Activated CD4-positive, alpha-beta T cell treated with anti-CD3 and anti-CD28 coated beads, Interleukin-2, amount 10 ng/mL, durations not matched to agents 24 days and 14 days (primary cell): ENCODE measurements around the gene LGALS12. TPM values are rescaled to one million over a fixed set of nuclear protein-coding genes. Genes with fewer than 3 reads are reported as not detected.

Source experiments
- DNase-seq: peaks from one replicate; pipeline ENCODE4 v3.0.0; 2022
- H3K27ac Mint-ChIP-seq: one replicate; pipeline ENCODE4 v1.8.0; 2022; ENCODE audit warnings: mild to moderate bottlenecking, mixed read lengths
- H3K27me3 Mint-ChIP-seq: one replicate; pipeline ENCODE4 v1.8.0; 2022; ENCODE audit warnings: mixed read lengths
- H3K36me3 Mint-ChIP-seq: one replicate; pipeline ENCODE4 v1.8.0; 2022; ENCODE audit warnings: low read depth, mild to moderate bottlenecking, mixed read lengths
- H3K4me1 Mint-ChIP-seq: one replicate; pipeline ENCODE4 v1.8.0; 2021; ENCODE audit warnings: mixed read lengths
- H3K4me3 Mint-ChIP-seq: one replicate; pipeline ENCODE4 v1.8.0; 2022; ENCODE audit warnings: mild to moderate bottlenecking, moderate library complexity, mixed read lengths
- H3K9me3 Mint-ChIP-seq: one replicate; pipeline ENCODE4 v1.8.0; 2021; ENCODE audit warnings: mixed read lengths
- intact Hi-C: fragments of 100-400 bp; cut with micrococcal nuclease; formaldehyde crosslinking; loops from one replicate; pipeline ENCODE4 v1.15.1; 2023
- total RNA-seq: library from RNA; stranded (reverse); gene quantifications from 2 replicates; pipeline ENCODE4 v1.2.3, GENCODE V29; 2022

LGALS12 gene
- total RNA-seq, 1 donor from 2014 or later, result not detected

DNA sequence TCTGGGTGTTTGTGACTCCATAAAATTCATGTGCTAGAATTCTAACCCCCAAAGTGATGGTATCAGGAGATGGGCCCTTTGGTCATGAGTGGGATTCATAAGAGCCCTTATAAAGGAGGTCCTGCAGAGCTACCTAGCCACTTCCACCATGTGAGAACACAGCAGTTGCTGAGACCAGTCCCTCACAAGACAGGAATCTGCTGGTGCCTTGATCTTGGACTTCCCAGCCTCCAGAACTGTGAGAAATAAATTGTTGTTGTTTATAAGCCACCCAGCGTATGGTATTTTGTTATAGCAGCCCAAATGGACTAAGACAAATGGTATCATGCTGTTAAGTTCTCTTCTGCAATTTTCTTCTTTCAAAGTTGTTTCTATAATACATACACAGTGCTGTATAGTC is 13.4 kb upstream of the LGALS12 start:
- intact Hi-C loops, result no loop called here
- Mint-ChIP-seq H3K27me3 (peaks cover 73% of the 10 kb centered on the region), H3K4me3 (no peak overlapping the region)

DNA sequence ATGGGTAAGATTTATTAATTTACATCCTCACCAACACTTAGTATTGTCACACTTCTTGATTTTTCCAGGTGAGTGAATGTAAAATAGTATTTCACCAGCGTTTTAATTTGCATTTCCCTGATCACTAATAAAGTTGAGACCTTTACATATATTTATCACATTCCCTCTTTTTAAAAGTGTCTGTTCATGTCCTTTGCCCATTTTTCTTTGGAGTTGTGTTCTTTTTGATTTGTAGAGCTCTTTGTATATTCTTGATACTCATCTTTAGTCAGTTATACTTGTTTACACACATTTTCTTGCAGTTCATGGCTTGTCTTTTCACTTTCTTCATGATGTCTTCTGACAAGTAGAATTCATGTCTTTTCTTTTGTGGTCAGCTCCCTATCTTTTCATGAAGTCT is 12.8 kb upstream of the LGALS12 start:
- Mint-ChIP-seq H3K27ac (no peak overlapping the region), H3K4me1 (peaks cover 6% of the 10 kb centered on the region), H3K27me3 (peaks cover 69% of the 10 kb centered on the region), H3K4me3 (no peak overlapping the region), H3K9me3 (peaks cover 7% of the 10 kb centered on the region), H3K36me3 (no peaks in the 10 kb centered on the region)
- intact Hi-C loops, result no loop called here
- no peak for DNase-seq

More for the DNA sequence above, 13.4 kb upstream of the LGALS12 start:
- Mint-ChIP-seq H3K27ac (no peak overlapping the region), H3K4me1 (peaks cover 6% of the 10 kb centered on the region), H3K36me3 (no peaks in the 10 kb centered on the region), H3K9me3 (peaks cover 4% of the 10 kb centered on the region)
- peak; percentile 43 for DNase-seq

DNA sequence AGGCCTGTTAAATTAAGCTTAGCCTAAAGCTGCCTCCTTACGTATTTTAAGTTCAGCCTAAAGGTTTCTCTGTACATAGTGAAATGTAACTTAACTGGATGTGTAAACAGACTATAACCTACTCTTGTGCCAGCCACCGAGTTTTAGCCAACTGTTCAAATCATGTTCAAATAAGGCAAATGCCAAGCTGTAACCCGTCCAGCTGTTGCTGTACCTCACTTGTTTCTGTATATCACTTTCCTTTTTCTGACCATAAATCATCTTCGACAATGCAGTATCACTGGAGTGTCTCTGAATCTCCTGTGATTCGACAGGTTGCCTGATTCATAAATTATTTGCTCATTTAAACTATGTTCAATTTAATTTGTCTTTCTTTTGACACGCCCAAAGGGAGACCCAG is 10.9 kb upstream of the LGALS12 start:
- H3K27ac Mint-ChIP-seq, result no peak overlapping the region
- H3K4me3 Mint-ChIP-seq, result no peak overlapping the region
- peaks cover 18% of the 10 kb centered on the region for H3K9me3 Mint-ChIP-seq
- H3K27me3 Mint-ChIP-seq, result peaks cover 57% of the 10 kb centered on the region
- DNase-seq, result no peak
- peaks cover 6% of the 10 kb centered on the region for H3K4me1 Mint-ChIP-seq
- no peaks in the 10 kb centered on the region for H3K36me3 Mint-ChIP-seq
- intact Hi-C loops, result no loop called here

DNA sequence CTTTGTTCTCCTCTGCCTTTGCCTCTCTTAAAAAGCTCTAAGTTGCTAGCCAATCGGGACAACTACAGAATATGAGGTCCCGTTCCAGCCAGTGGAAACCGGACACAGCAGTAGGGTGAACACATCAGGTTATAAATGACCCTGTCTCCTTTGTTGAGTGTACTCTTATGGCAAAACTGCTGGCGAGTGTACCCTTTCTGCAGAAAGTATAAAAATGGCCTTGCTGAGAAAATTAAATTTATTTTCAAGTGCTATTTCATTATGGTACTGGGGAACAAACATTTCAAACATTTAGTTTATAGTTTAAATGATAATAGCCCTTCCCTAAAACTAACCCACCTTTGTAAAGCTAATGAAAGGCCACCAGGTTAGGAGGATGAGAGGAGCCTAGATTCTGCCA is 6.0 kb upstream of the LGALS12 start:
- Mint-ChIP-seq H3K36me3 (peaks cover 2% of the 10 kb centered on the region), H3K4me1 (peaks cover 4% of the 10 kb centered on the region), H3K4me3 (no peak overlapping the region), H3K9me3 (peaks cover 32% of the 10 kb centered on the region), H3K27me3 (peaks cover 20% of the 10 kb centered on the region), H3K27ac (no peak overlapping the region)
- intact Hi-C loops, result no loop called here
- DNase-seq, result no peak

- peaks cover 4% of the 10 kb centered on the region for H3K4me1 Mint-ChIP-seq
- peaks cover 32% of the 10 kb centered on the region for H3K9me3 Mint-ChIP-seq
- no peak overlapping the region for H3K27ac Mint-ChIP-seq
- peaks cover 14% of the 10 kb centered on the region for H3K27me3 Mint-ChIP-seq
- DNase-seq, result no peak
- peaks cover 2% of the 10 kb centered on the region for H3K36me3 Mint-ChIP-seq
- no peak overlapping the region for H3K4me3 Mint-ChIP-seq
- intact Hi-C loops, result no loop called here
Observed at GRCh38 chr11:63501236-63501635, 4.6 kb upstream of the LGALS12 start.

- H3K4me3 Mint-ChIP-seq, result no peak overlapping the region
- H3K4me1 Mint-ChIP-seq, result peaks cover 7% of the 10 kb centered on the region
- H3K27me3 Mint-ChIP-seq, result peaks cover 7% of the 10 kb centered on the region
- H3K36me3 Mint-ChIP-seq, result peaks cover 2% of the 10 kb centered on the region
- H3K9me3 Mint-ChIP-seq, result peaks cover 29% of the 10 kb centered on the region
- no peak for DNase-seq
- intact Hi-C loops, result no loop called here
- no peak overlapping the region for H3K27ac Mint-ChIP-seq
Observed at GRCh38 chr11:63502252-63502820, 3.5 kb upstream of the LGALS12 start.

DNA sequence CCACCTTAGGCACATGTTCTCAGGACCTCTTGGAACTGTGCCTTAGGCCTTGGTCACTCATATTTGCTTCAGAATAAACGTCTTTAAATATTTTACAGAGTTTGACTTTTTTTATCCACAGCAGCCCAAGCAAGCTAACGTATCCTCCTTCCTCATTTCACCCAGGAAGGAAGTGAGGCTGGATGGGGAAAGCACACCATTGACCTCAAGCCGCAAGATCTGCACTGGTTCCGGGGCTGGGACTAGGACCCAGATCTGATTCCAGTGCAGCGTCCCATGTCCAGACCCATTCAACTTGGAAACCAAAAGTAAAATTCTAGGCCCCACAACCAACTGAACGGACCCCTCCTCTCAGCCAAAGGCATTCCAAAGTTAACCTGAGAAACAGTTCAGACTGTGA is 2.4 kb upstream of the LGALS12 start:
- Mint-ChIP-seq H3K27ac (no peak overlapping the region), H3K27me3 (peaks cover under 1% of the 10 kb centered on the region), H3K4me3 (no peak overlapping the region), H3K36me3 (peaks cover 2% of the 10 kb centered on the region), H3K4me1 (peaks cover 9% of the 10 kb centered on the region), H3K9me3 (peaks cover 24% of the 10 kb centered on the region)
- intact Hi-C loops, result no loop called here
- no peak for DNase-seq

DNA sequence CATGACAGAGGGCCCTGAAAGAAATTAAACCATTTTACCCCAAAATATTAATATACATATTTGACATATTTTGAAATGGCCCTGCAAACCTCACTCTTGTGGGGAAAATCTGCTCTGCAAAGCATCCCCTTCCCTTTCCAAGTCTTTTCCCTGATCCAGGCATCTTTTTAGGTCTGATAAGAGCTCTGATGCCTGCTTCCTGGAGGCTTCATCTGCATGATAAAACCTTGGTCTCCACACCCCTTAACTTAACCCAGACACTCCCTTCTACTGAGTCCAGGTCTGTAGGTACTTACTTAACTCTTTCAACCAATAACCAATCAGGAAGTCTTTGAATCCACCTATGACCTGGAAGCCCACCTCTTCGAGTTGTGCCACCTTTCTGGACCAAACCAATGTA is 1.8 kb upstream of the LGALS12 start:
- no peaks in the 10 kb centered on the region for H3K27me3 Mint-ChIP-seq
- no peak overlapping the region for H3K27ac Mint-ChIP-seq
- intact Hi-C loops, result no loop called here
- peaks cover 9% of the 10 kb centered on the region for H3K4me1 Mint-ChIP-seq
- H3K9me3 Mint-ChIP-seq, result peaks cover 22% of the 10 kb centered on the region
- H3K4me3 Mint-ChIP-seq, result no peak overlapping the region
- peaks cover 2% of the 10 kb centered on the region for H3K36me3 Mint-ChIP-seq
- DNase-seq, result no peak

- H3K27me3 Mint-ChIP-seq, result no peaks in the 10 kb centered on the region
- H3K27ac Mint-ChIP-seq, result no peak overlapping the region
- H3K4me3 Mint-ChIP-seq, result no peak overlapping the region
- DNase-seq, result no peak
- peaks cover 2% of the 10 kb centered on the region for H3K36me3 Mint-ChIP-seq
- intact Hi-C loops, result no loop called here
- H3K4me1 Mint-ChIP-seq, result peaks cover 9% of the 10 kb centered on the region
- peaks cover 14% of the 10 kb centered on the region for H3K9me3 Mint-ChIP-seq
Observed at GRCh38 chr11:63504933-63505586, 824 bp upstream of the LGALS12 start.

DNA sequence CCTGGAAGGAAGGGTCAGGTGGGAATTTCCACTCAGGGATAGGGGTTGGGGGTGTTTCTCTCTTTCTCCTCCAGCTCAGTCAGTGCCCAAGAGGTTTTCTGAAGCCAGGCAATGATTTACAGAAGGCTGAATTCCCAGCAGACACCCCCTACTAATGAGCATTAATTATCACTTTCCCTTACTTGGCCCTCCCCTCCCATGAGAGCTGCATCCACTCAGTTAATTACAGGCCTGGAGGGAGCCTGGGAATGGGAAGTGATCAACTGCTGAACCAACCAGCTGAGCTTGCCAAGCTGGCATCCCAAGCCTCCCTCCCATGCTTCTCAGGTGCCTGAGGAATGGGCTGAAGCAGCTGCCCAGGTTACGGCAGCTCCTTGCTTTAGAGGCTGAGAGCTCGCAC is 992 bp downstream of the LGALS12 start:
- H3K9me3 Mint-ChIP-seq, result peaks cover 8% of the 10 kb centered on the region
- H3K36me3 Mint-ChIP-seq, result no peaks in the 10 kb centered on the region
- peaks cover 9% of the 10 kb centered on the region for H3K4me1 Mint-ChIP-seq
- no peak overlapping the region for H3K27ac Mint-ChIP-seq
- intact Hi-C loops, result no loop called here
- H3K4me3 Mint-ChIP-seq, result no peak overlapping the region
- no peak for DNase-seq
- H3K27me3 Mint-ChIP-seq, result no peaks in the 10 kb centered on the region

DNA sequence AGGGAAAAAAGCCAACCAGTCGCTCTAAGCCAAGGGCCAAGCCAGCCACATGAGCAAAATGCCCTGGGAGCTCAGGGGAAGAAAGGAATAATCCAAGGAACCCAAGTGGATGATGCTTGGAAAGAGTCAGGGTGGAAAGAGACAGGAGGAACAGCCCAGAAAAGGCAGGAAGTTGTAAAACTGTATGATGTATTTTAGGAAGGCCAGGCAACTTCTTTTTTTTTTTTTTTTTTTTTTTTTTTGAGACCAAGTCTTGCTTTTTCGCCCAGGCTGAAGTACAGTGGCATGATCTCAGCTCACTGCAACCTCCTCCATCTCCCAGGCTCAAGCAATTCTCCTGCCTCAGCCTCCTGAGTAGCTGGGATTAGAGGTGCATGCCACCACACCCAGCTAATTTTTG is 1.6 kb downstream of the LGALS12 start:
- intact Hi-C loops, result no loop called here
- no peak for DNase-seq
- no peaks in the 10 kb centered on the region for H3K27me3 Mint-ChIP-seq
- peaks cover 8% of the 10 kb centered on the region for H3K9me3 Mint-ChIP-seq
- H3K4me3 Mint-ChIP-seq, result no peak overlapping the region
- H3K27ac Mint-ChIP-seq, result no peak overlapping the region
- H3K4me1 Mint-ChIP-seq, result peaks cover 5% of the 10 kb centered on the region
- no peaks in the 10 kb centered on the region for H3K36me3 Mint-ChIP-seq

DNA sequence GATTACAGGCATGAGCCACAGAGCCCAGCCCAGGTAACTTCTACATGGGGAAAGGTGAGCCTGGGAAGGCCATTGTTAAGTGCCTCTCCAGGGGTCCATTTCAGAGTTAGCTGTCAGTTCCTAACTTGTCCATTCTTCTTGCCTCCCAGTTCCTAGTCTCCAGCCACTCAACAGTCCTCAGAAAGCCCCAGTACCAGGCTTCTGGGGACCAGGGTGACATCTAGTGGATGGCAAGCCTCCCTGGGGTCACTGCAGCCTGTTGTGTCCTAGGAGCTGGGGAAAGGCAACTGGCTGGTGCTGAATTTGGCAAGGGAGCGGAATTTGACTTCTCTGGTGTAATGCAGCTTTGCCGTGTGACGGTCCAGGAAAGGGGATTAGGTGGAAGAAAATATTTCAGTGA is 2.1 kb downstream of the LGALS12 start:
- intact Hi-C loops, result no loop called here
- Mint-ChIP-seq H3K4me3 (no peak overlapping the region), H3K9me3 (peaks cover 3% of the 10 kb centered on the region), H3K4me1 (peaks cover 5% of the 10 kb centered on the region), H3K27me3 (no peaks in the 10 kb centered on the region), H3K36me3 (no peaks in the 10 kb centered on the region), H3K27ac (no peak overlapping the region)
- DNase-seq, result peak; percentile 68

DNA sequence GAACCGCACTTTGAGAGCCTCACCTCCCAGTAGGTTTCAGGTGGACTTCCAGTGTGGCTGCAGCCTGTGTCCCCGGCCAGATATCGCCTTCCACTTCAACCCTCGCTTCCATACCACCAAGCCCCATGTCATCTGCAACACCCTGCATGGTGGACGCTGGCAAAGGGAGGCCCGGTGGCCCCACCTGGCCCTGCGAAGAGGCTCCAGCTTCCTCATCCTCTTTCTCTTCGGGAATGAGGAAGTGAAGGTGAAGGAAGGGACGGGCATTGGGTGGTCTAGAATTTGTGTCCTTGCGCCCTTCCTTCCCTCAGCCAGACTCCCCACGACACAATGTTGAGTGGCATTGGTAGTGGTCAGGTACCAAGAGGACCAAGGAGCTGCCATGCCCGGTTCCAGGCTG is 2.9 kb downstream of the LGALS12 start:
- DNase-seq, result no peak
- H3K9me3 Mint-ChIP-seq, result no peaks in the 10 kb centered on the region
- intact Hi-C loops, result no loop called here
- H3K27me3 Mint-ChIP-seq, result no peaks in the 10 kb centered on the region
- no peak overlapping the region for H3K27ac Mint-ChIP-seq
- no peak overlapping the region for H3K4me3 Mint-ChIP-seq
- peaks cover 5% of the 10 kb centered on the region for H3K4me1 Mint-ChIP-seq
- H3K36me3 Mint-ChIP-seq, result no peaks in the 10 kb centered on the region

DNA sequence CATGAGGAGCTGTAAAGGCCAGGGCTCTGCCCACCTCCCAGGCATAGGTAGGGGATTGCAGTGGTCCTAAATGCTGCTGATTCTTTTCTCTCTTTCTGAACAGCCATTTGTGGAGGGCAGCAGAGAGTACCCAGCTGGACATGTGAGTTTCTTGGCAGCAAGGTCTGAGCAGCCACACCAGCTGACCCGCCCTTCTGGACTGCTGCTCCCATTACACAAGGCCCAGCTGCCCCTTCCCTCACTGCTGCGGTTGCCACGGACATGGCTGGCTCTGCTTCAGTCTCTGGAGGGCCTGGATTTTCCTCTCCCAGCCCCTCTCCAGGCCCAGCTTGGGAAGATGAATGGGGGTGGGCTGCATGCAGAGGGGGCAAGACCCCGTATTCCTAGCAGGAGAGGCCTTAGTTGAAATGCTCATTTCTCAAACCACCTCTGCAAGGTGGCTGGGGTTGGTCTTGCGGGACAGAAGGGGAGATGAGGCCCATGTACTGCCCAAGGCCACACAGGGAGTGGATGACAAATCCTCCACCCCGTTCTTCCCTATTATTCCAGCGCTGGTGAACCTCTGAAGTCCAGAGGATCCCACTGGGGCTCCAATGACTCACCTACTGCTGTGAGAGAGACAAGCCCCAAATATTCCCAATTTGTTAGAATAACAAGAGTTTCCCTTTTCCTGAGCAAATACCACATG is 4.6 kb downstream of the LGALS12 start:
- Mint-ChIP-seq H3K27ac (no peak overlapping the region), H3K9me3 (no peaks in the 10 kb centered on the region), H3K36me3 (no peaks in the 10 kb centered on the region), H3K27me3 (no peaks in the 10 kb centered on the region), H3K4me3 (no peak overlapping the region), H3K4me1 (peaks cover 5% of the 10 kb centered on the region)
- intact Hi-C loops, result loop anchor here (10.0 kb wide), 1 partner anchor 54 kb away; the partner anchor contains the start of gene PLAAT2
- no peak for DNase-seq
